Panc1 (cell line): ENCODE results near the gene ANAPC5.

ENCODE experiments used
- CTCF ChIP-seq: fragments of 450-650 bp; IDR thresholded peaks from 2 replicates; pipeline ENCODE4 v1.5.1; 2017; ENCODE audit warnings: mild to moderate bottlenecking
- POLR2AphosphoS5 ChIP-seq: IDR thresholded peaks from 2 replicates; pipeline ENCODE4 v1.6.1; 2012; ENCODE audit warnings: mild to moderate bottlenecking, low read depth, low read length, moderate library complexity
- REST ChIP-seq, 2 experiments: IDR thresholded peaks; 2 replicates each; pipeline ENCODE4 v1.6.1; 2011 to 2012; ENCODE audit warnings: low read depth in 2 of 2, control low read depth in 1 of 2, low read length in 1 of 2, mild to moderate bottlenecking in 1 of 2, moderate library complexity in 1 of 2; ENCODE audit not compliant: insufficient read depth in 1 of 2
- SIN3A ChIP-seq: IDR thresholded peaks from 2 replicates; pipeline ENCODE4 v1.6.1; 2012; ENCODE audit warnings: low read depth, mild to moderate bottlenecking, low read length, moderate library complexity, borderline replicate concordance; ENCODE audit not compliant: insufficient read depth
- TCF7L2 ChIP-seq: IDR thresholded peaks from 2 replicates; pipeline ENCODE4 v1.6.1; 2011; ENCODE audit warnings: mild to moderate bottlenecking, low read depth, low read length, inconsistent platforms

GRCh38 chr12:121378736-121379135 lies 26.5 kb upstream of the ANAPC5 start:
- TF ChIP-seq CTCF: no peak
- no peak for TF ChIP-seq POLR2AphosphoS5
- no peak for TF ChIP-seq REST (IDR thresholded peaks at IDR 0.05; ENCODE audit: insufficient read depth in 1 of 2, low read depth in 2 of 2, low read length in 1 of 2)
- no peak for TF ChIP-seq SIN3A
- TF ChIP-seq TCF7L2: no peak
